ENCODE measurements around the gene CCL21. TPM values are rescaled to one million over a fixed set of nuclear protein-coding genes. Genes with fewer than 3 reads are reported as not detected.

CCL21 gene
- total RNA-seq, 1 experiment from 2014 or later: not detected

DNA sequence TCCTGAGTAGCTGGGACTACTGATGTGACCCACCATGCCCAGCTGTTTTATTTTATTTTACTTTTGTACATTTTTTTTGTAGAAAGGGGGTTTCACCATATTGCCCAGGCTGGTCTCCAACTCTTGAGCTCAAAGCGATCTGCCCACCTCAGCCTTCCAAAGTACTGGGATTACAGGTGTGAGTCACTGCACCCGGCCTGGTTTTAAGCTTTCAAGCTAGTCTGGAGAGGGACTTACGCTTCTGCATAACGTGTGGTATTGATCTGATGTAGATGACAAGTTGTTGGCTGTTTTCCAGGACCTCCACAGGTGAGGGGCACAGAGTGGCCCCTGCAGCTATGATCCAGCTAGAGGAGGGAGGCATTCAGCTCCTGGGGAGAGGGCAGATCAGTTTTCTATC is 6.8 kb upstream of the CCL21 start:
- BruUV-seq (replicated peaks): no TSS peak
- no peak for DNase-seq (ENCODE audit: unreplicated experiment)
- H3K4me1 Mint-ChIP-seq (ENCODE audit: insufficient read depth, unreplicated experiment): no peaks in the 10 kb centered on the region
- TF ChIP-seq, protein P1, sequence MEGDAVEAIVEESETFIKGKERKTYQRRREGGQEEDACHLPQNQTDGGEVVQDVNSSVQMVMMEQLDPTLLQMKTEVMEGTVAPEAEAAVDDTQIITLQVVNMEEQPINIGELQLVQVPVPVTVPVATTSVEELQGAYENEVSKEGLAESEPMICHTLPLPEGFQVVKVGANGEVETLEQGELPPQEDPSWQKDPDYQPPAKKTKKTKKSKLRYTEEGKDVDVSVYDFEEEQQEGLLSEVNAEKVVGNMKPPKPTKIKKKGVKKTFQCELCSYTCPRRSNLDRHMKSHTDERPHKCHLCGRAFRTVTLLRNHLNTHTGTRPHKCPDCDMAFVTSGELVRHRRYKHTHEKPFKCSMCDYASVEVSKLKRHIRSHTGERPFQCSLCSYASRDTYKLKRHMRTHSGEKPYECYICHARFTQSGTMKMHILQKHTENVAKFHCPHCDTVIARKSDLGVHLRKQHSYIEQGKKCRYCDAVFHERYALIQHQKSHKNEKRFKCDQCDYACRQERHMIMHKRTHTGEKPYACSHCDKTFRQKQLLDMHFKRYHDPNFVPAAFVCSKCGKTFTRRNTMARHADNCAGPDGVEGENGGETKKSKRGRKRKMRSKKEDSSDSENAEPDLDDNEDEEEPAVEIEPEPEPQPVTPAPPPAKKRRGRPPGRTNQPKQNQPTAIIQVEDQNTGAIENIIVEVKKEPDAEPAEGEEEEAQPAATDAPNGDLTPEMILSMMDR (IDR thresholded peaks at IDR 0.05; ENCODE audit: unreplicated experiment): no peak
- peaks cover 26% of the 10 kb centered on the region for H3K27me3 Mint-ChIP-seq (ENCODE audit: insufficient read depth, unreplicated experiment)
- no peaks in the 10 kb centered on the region for H3K36me3 Mint-ChIP-seq (ENCODE audit: insufficient read depth, unreplicated experiment)
- no peak overlapping the region for H3K4me3 Mint-ChIP-seq (ENCODE audit: unreplicated experiment)
- POLR2A ChIA-PET: interaction anchor here (1.0 to 1.2 kb wide), 2 partner anchors 10 to 22 kb away, joined by 3 read pairs; no protein-coding TSS in a partner anchor
- CTCF ChIA-PET: interaction anchor here (1.5 to 4.5 kb wide), 2 partner anchors 14 to 78 kb away, joined by 4 to 24 read pairs; no protein-coding TSS in a partner anchor
- intact Hi-C loops (cut with micrococcal nuclease): no loop called here
- H3K27ac Mint-ChIP-seq (ENCODE audit: low read depth, unreplicated experiment): no peak overlapping the region
- H3K9me3 Mint-ChIP-seq (ENCODE audit: unreplicated experiment): peaks cover 12% of the 10 kb centered on the region

DNA sequence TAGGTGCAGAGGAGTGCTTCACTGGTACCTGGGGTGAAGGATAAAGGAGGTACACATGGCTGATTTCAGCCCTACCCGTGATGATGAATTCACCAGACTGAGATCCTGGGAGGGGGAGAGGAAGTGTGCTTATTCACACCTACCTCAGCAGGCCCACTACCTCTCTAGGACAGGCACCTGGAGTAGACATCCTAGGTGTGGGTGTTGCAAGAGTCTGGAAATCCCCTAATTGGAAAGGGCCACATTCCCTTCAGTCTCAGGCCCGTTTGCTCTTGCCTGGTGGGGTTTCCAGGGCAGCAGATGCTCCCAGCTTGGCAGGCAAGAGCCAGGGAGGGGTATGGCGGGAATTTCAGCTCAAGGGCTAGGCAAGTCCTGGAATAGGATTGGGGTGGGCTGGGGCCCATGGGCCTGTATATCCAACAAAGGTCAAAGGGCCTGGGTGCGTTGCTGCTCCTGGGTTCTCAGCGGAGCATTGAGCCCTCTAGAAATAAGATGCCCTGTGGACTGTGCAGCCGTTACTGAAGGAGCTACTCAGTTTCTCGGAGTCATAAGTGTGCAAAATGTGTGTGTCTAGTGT is 5.8 kb upstream of the CCL21 start:
- Mint-ChIP-seq H3K36me3 (ENCODE audit: insufficient read depth, unreplicated experiment) (no peaks in the 10 kb centered on the region), H3K27ac (ENCODE audit: low read depth, unreplicated experiment) (no peak overlapping the region), H3K9me3 (ENCODE audit: unreplicated experiment) (peaks cover 12% of the 10 kb centered on the region), H3K4me1 (ENCODE audit: insufficient read depth, unreplicated experiment) (no peaks in the 10 kb centered on the region), H3K4me3 (ENCODE audit: unreplicated experiment) (no peak overlapping the region), H3K27me3 (ENCODE audit: insufficient read depth, unreplicated experiment) (peaks cover 29% of the 10 kb centered on the region)
- ChIA-PET CTCF (interaction anchor here (0.8 to 4.5 kb wide), 4 partner anchors 13 to 77 kb away, joined by 3 to 24 read pairs (median 4); no protein-coding TSS in a partner anchor), POLR2A (interaction anchor here (0.5 to 1.0 kb wide), 3 partner anchors 11 to 29 kb away, joined by 3 read pairs; no protein-coding TSS in a partner anchor)
- BruUV-seq (replicated peaks): no TSS peak
- peak; percentile 14 for DNase-seq (ENCODE audit: unreplicated experiment)
- intact Hi-C loops (cut with micrococcal nuclease): no loop called here
- TF ChIP-seq, protein P1 (IDR thresholded peaks at IDR 0.05; ENCODE audit: unreplicated experiment): no peak

DNA sequence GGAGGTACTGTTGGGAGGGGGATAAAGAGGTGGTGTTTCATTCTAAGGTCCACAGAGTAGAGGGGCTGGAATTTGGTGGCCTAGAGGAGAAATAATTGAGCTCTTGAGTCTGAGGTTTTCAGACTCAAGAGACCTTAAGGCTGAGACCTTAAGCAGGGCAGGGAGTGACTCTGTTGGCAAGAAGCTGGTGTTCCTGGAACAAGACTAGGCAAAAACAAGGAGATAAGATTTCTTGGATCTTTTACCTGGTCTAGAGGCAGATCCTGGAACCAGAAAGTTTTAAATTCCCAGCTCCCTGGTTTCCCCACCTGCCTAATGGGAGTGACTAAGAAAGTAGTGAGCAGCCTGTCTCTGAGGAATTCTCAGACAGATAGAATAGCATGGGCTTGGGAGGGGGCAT is 4.1 kb upstream of the CCL21 start:
- H3K4me1 Mint-ChIP-seq (ENCODE audit: insufficient read depth, unreplicated experiment): no peaks in the 10 kb centered on the region
- H3K27me3 Mint-ChIP-seq (ENCODE audit: insufficient read depth, unreplicated experiment): peaks cover 29% of the 10 kb centered on the region
- CTCF ChIA-PET: interaction anchor here (0.6 to 4.5 kb wide), 4 partner anchors 11 to 338 kb away, joined by 3 to 24 read pairs (median 3); no protein-coding TSS in a partner anchor
- intact Hi-C loops (cut with micrococcal nuclease): no loop called here
- TF ChIP-seq, protein P1 (IDR thresholded peaks at IDR 0.05; ENCODE audit: unreplicated experiment): no peak
- H3K4me3 Mint-ChIP-seq (ENCODE audit: unreplicated experiment): no peak overlapping the region
- no TSS peak for BruUV-seq (replicated peaks)
- POLR2A ChIA-PET: no interaction called here
- H3K36me3 Mint-ChIP-seq (ENCODE audit: insufficient read depth, unreplicated experiment): no peaks in the 10 kb centered on the region
- no peak overlapping the region for H3K27ac Mint-ChIP-seq (ENCODE audit: low read depth, unreplicated experiment)
- H3K9me3 Mint-ChIP-seq (ENCODE audit: unreplicated experiment): peaks cover 12% of the 10 kb centered on the region
- no peak for DNase-seq (ENCODE audit: unreplicated experiment)

DNA sequence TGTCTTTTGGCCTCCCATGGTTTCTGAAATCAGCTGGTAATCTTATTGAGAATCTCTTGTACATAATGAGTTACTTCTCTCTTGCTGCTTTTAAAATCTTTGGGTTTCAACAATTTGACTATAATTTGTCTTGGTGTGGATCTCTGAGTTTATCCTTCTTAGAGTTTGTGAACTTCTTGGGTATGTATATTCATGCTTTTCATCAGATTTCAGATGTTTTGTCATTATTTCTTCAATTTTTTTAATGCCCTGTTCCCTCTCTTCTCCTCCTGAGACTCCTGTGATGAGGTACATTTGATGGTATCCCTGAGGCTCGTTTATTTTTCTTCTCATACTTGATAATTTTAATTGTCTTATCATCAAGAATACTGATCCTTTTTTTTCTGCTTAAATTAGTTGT is 2.2 kb upstream of the CCL21 start:
- ChIA-PET CTCF (interaction anchor here (1.1 kb wide), 2 partner anchors 8 to 9 kb away, joined by 3 to 4 read pairs; no protein-coding TSS in a partner anchor), POLR2A (no interaction called here)
- Mint-ChIP-seq H3K27ac (ENCODE audit: low read depth, unreplicated experiment) (no peak overlapping the region), H3K36me3 (ENCODE audit: insufficient read depth, unreplicated experiment) (no peaks in the 10 kb centered on the region), H3K27me3 (ENCODE audit: insufficient read depth, unreplicated experiment) (peaks cover 29% of the 10 kb centered on the region), H3K4me1 (ENCODE audit: insufficient read depth, unreplicated experiment) (no peaks in the 10 kb centered on the region), H3K4me3 (ENCODE audit: unreplicated experiment) (no peak overlapping the region), H3K9me3 (ENCODE audit: unreplicated experiment) (peaks cover 12% of the 10 kb centered on the region)
- BruUV-seq (replicated peaks): no TSS peak
- DNase-seq (ENCODE audit: unreplicated experiment): no peak
- TF ChIP-seq, protein P1 (IDR thresholded peaks at IDR 0.05; ENCODE audit: unreplicated experiment): no peak
- intact Hi-C loops (cut with micrococcal nuclease): no loop called here

All from MCF 10A (cell line).